GM18909 (cell line): Measurements from ENCODE around the gene ARL4C.

Source experiments
- ATAC-seq: cut with Tn5 transposase; IDR thresholded peaks from one replicate; pipeline ENCODE4 v1.9.1; 2021; ENCODE audit warnings: mild to moderate bottlenecking; ENCODE audit not compliant: unreplicated experiment, poor library complexity

ARL4C gene

DNA sequence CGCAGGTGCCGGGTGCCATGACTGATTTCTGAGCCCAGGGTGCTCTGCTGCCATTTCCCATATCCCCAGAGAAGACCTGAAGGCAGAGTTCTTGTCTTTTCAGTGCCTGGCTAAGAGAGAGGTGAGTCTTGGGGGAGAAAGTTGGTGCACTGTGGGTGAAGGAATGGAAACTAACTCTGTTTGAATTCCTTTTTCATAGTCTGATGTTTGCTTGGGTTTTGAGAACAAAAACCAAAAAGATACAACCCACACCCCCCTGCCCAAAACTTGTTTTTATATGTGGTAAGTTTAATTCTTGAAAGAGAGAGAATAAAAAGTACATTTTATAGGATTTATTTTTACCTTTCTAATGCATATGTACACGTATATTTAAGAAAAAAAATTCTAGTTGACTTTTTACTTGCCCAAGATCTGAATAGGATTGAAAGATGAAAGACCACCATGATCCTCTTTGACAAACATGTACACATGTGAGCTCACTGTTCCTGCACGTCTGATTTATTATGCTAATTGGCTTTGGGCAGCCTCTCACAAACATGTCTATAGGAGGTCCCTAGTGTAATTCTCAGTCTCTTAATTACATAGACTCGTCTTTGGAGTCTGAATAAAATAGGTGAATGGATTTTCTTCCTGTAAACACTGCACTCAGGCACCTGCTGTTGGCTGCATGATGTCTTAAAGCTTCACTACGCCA lies 46.3 kb downstream of the ARL4C start:
- ATAC-seq = no peak

GRCh38 chr2:234448506-234449184 lies 48.2 kb downstream of the ARL4C start:
- ATAC-seq = no peak

DNA sequence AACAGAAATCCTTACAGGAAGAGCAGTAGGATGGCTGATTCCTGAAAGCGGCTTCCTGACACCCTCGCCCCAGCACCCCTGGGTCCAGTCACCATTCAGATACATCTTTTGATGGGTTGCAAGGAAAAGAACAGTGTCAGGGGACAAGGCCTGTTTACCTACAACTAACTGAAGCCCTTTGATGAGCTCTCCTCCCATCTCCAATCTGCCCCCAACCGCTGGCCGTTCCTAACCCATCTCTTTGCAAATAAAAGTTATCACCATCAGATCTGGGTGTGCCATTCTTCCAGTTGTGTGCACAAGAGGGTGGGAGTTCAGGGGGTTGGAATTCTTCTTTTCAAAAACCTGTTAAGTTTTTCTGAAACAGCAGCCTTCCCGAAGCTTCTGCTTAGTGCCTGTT lies 48.9 kb downstream of the ARL4C start:
- no peak for ATAC-seq

- no peak for ATAC-seq
Measured at GRCh38 chr2:234447189-234447588, 49.7 kb downstream of the ARL4C start.

DNA sequence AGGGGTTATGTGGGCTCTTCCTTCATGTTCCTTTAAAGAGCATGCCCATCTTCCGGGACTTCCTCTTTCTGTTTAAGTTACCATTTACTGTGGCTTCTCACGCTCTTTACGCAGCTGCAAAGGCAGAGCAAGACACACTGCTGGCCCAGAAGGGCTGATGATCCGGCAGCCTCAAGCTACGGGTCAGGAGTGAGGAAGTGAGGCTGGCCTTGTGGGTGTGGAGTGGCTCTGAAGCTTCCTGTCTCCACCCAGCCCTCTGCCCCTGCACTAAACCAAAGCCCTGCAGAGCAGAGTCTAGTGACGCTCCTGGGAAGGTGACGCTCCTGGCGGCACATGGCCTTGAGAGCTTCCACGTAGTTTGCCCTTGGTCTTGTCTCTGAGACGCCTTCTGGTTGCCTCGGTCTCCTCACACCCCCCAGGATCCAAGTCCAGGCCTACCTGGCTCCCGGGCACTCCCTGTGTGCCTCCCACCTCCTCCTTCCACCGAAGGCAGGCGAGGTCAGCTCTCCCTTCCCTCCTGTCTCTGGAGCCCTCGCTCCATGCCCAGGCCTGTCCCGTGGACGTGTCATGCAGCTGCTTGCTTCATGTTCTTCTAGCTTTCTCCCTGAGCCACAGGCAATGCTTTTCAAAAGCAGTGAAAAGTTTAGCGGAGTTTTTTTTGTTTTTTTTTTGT lies 50.3 kb downstream of the ARL4C start:
- ATAC-seq = peak; percentile 96

GRCh38 chr2:234444893-234445292 lies 52.0 kb downstream of the ARL4C start:
- ATAC-seq = no peak

- ATAC-seq = no peak
Measured at GRCh38 chr2:234444242-234444730, 52.6 kb downstream of the ARL4C start.
